HG02610 (cell line): ENCODE data around the gene DAGLB.
"Not testable (repeated sequence)": the region's sequence is repeated elsewhere in the genome, so short reads cannot be mapped to it uniquely, and the experiment has no call there.

Source experiments
- ATAC-seq: cut with Tn5 transposase; IDR thresholded peaks from one replicate; pipeline ENCODE4 v1.9.1; 2021; ENCODE audit warnings: mild to moderate bottlenecking, moderate library complexity; ENCODE audit not compliant: unreplicated experiment

Gene DAGLB

DNA sequence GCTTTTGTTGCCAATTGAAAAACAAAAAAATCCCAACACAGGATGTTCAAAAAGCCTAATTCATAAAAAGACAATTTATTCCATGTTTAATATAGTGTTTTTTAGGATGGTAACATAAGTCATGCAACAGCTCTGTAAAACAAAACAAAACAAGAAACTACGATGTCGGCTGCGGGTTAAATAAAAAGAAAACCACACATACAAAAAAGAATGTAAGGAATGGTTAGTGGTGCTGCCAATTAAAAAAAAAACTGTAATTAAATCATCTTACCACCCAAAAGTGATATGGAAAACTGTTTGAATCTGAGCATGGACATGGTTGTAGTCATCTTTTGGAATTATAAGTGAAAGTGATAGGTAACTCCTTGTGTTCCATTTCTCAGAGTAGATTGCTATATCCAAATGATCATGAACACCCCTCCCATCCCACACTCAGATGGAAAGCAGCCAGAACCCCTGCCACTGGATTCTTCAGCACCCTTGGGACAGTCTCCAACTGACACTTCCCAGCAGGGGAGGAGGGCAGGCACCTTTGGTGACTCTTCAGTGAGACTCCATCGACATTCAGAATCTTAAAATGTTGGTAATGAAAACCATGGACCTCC lies 14.3 kb upstream of the DAGLB start:
- ATAC-seq: no peak

DNA sequence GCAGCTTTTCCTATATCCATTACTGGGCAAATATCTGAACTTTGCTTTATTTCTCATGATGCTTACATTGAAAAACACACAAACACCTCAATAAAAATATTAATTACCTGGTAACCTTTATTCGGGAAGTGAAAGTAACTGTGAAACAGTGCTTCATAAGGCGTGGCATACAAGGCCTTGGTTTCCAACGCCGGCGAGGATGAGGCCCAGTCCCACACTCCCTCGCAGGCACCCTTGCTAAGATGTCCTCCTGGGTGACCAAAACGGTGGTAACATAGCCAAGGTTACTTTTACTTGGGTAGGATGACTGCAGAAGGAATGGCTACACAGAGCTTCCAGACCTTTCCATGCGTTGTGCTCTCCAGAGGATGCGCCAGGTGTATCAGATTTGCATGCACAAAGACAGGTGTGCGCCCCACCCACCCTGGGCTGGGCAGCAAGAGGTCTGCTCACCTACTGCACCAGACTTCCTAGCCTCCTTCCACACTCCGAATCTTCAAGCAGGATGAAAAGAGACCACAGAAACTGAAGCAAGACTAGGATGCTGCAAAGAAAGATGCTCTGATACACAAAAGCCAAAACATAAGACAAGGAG lies 13.3 kb upstream of the DAGLB start:
- ATAC-seq: no peak

DNA sequence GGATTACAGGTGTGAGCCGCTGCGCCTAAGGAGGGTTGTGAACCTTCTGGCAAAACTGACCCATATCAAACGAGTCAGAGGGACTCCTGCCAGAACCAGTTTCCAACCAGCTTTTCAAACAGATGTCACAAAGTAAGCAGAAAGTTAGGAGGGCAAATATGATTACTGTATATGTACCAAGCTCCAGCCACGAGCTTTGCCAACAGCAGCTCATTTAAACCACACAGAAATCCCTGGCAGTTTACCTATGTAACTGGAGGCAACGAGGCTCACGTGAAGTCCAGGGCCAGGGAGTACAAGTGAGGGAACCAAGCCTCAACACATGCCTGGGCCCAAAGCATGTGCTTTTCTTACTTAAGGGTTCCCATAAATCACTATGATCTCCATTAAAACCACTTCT lies 12.5 kb upstream of the DAGLB start:
- no peak for ATAC-seq

DNA sequence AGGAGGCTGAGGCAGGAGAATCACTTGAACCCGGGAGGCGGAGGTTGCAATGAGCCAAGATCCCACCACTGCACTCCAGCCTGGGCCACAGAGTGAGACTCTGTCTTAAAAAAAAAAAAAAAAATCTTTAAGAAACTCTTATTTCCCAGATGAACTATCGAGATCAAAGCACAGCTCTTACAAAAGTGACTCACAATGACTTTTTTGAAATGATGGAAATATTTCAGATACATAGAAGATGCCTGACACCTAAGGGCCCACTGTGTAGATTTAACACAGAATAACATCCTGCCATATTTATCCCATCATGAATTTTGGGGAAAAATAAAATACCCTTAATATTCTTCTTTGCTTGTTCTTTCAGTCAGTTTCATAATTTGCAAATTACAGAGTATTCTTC lies 10.9 kb upstream of the DAGLB start:
- not testable (repeated sequence) for ATAC-seq

DNA sequence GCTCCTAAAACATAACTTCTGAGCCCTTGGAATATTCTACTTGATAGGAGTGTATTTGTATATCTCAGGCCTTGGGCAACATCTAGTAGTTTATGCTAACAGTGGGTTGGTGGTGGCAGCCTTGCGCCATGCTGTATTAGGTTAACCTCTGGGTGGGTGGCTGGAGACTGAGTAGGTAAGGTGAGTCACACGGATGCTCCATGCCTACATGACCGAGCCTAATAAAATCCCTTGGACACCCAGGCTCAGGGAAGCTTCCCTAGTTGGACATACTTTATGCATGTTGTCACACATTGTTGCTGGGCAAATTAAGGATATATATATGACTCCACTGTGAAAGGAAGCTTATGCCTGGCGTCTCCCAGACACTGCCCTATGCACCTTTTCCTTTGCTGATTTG lies 6.0 kb upstream of the DAGLB start:
- no peak for ATAC-seq

DNA sequence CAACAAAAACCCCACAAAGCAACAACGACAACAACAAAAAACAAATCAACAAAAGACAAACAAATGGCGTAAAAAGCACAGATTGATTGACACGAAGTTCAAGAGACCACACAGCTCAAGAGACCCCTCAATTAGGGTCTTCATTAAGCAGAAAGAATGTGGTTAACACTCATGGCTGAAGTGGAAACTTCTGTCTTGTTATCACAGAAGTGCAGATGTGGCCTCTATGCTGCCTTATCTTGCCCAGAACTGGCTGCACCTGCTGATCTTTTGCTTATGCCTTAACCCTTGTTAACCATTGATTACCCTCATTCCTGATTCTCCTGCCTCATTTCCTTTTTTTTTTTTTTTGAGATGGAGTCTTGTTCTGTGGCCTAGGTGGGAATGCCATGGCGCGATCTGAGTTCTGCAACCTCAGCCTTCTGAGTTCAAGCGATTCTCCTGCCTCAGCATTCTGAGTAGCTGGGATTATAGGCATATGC lies 3.5 kb upstream of the DAGLB start:
- no peak for ATAC-seq

DNA sequence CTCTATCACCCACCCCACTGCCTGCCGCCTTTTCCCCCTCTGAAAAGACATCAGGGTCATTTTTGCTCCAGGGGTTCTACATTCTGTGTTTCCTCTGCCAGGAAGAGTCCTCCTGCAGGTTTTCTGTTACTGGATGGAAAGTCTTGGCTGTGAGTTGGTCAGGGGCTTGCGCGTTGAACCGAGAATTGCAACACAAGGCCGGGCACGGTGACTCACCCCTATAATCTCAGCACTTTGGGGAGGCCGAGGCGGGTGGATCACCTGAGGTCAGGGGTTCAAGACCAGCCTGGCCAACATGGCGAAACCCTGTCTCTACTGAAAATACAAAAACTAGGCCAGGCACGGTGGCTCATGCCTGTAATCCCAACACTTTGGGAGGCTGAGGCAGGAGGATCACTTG lies 2.8 kb upstream of the DAGLB start:
- not testable (repeated sequence) for ATAC-seq

DNA sequence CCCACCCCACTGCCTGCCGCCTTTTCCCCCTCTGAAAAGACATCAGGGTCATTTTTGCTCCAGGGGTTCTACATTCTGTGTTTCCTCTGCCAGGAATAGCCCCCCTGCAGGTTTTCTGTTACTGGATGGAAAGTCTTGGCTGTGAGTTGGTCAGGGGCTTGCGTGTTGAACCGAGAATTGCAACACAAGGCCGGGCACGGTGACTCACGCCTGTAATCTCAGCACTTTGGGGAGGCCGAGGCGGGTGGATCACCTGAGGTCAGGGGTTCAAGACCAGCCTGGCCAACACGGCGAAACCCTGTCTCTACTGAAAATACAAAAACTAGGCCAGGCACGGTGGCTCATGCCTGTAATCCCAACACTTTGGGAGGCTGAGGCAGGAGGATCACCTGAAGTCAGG lies 2.1 kb upstream of the DAGLB start:
- not testable (repeated sequence) for ATAC-seq

DNA sequence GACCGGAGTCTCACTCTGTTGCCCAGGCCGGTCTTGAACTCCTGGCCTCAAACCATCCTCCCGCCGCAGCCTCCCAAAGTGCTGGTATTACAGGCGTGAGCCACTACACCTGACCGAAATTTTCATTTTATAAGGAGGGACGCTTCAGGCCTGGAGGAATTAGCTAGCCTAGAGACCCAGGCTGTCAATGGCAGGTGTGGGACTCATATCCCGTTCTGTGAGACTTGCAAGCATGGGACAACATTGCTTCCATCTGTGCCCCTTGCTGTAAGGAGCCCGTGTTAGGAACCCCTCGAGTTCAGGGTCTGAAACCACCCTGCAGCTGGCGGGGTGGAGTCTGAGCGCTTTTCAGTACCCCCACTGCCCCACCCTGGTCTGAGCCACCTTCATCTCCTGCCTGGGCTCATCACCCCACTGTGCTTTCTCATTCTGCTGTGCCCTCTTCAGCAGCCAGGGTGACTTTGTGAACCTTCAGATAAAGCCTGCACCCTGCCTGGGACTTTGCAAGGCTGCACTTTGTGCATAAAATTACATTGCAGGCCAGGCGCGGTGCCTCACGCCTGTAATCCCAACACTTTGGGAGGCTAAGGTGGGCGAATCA lies 1.3 kb upstream of the DAGLB start:
- no peak for ATAC-seq

DNA sequence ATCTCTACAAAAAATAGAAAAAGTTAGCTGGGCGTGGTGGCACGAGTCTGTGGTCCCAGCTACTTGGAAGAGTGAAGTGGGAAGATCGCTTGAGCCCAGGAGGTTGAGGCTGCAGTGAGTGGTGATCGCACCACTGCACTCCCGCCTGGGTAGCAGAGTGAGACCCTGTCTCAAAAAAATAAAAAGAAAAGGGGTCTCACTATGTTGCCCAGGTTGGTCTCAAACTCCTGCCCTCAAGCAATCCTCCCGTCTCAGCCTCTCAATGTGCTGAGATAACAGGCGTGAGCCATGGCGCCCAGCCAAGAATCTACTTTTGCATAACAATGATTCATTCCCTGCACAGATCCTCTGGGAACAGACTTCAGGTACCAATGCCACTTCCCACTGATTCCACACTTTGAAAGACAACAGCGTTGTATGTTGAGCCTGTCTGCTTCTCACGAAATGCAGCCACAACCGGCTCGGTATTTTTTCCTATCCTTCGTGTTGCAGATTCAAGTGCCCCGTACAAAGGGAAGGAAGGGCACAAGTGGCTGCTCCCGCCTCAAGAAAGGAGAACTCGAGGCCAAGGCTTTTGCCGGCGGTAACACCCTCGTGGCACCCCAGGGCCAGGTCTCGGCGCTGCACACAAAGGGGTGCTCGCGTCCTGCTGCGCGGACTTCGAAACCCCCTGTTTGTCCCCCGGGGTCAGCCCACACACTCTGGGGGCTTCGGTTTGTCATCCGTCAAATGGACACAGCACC lies 745 bp downstream of the DAGLB start:
- ATAC-seq: peak; percentile 37

DNA sequence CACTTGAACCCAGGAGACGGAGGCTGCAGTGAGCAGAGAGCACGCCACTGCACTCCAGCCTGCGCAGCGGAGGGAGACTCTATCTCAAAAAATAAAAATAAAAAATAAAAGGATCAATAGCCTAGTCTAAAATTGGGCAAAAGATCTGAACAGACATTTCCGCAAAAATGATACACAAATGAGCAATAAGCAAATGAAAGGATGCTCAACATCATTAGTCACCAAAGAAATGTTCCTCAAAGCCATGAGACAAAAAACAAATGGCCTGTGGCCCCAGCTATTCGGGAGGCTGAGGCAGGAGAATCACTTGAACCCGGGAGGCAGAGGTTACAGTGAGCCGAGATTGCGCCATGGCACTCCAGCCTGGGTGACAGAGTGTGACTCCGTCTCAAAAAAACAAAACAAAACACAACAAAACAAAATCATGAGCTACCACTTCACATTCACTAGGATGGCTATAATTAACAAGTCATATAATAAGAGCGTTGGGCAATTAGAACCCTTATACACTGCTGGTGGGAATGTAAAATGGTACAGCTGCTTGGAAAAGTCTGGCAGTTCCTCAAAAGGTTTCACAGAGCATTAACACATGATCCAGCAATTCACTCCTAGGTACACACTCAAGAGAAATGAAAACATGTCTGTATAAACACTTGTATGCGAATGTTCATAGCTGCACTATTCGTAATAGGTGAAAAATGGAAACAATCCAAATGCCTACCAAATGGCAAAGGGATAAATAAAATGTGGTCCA lies 3.1 kb downstream of the DAGLB start:
- no peak for ATAC-seq

DNA sequence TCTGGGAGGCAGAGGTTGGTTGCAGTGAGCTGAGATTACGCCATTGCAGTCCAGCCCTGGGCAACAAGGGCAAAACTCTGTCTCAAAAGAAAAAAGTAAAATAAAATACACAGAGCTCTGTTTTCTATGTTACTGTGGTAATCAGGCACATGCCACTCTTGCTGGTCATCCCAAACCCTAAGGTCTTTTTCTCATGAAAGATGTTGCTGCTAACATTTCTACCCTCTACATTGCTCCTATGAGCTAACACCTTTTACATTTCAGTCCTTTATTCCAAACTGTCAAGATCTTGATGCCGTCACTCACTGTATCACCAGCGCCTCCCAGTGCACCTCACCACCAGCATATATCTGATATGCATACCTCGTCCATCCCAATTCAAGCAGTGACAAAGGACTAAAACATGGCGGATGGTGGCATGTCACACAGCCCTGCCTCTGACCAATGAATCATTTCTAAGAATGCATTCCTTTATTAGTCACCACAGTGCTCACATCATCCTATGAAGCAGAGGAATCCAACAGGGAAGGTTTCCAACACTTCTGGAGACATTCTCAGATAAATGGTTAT lies 4.3 kb downstream of the DAGLB start:
- ATAC-seq: no peak

DNA sequence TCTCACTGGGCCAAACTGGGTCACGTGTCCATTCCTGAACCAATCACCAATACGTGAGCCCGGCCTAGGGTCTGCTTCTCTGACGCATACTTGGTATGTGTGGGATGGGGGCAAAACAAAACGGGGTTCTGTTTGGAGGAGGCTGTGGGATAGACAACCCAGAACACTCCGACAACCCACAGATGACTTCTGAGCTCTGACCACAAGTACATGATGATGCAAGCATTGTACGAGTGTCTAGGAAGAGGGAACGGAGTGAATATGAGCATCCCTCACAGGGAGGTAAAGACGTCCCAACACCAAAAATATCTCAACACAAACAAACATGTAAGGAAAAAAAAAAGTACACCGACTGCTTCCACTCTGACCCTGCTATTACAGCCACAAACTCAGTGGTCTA lies 5.6 kb downstream of the DAGLB start:
- ATAC-seq: no peak

DNA sequence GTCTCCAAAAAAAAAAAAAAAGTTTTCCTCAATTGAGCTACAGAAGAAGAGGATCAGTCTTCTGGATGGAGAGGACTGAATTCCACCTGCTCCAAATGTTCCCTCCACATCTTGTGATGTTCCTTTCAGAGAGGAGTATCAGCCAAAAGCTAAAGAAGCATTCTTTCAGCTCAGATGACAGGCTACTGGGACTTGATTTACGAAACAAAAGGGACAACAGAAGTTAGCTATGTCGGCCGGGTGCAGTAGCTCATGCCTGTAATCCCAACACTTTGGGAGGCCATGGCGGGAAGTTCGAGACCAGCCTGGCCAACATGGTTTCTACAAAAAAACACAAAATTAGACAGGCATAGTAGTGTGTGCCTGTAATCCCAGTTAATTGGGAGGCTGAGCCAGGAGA lies 7.4 kb downstream of the DAGLB start:
- ATAC-seq: no peak

DNA sequence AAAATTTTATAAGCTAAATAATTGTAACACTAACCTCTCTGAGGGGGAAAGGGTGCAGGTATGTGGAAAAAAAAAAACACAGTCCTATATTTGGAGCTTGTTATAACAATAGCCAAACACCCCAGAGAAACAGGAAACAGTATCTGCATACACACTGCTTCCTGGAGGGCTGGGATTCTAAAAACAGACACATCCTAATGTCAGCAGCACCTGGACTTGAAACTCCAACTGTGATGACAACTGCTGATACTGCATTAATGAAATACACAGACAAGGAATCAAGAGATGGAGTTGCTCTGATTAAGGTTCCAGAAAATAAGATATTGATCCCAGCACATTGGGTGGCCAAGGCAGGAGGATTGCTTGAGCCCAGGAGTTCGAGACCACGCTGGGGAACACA lies 9.3 kb downstream of the DAGLB start:
- ATAC-seq: no peak

DNA sequence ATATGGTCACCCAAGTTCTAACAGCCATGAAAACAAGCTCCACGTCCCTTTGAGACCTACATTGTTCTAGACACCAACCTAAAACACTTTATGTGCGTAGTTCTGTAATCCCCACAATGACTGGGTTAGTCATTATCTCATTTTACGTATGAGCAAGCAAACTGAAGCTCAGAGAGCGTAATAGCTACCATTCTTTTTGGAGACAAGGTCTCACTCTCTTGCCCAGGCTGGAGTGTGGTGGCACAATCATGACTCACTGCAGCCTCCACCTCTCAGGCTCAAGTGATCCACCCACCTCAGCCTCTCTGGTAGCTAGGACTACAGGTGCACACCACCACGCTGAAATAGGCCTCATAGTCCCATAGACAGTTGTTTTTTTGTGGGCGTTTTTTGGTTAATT lies 10.5 kb downstream of the DAGLB start:
- ATAC-seq: no peak

DNA sequence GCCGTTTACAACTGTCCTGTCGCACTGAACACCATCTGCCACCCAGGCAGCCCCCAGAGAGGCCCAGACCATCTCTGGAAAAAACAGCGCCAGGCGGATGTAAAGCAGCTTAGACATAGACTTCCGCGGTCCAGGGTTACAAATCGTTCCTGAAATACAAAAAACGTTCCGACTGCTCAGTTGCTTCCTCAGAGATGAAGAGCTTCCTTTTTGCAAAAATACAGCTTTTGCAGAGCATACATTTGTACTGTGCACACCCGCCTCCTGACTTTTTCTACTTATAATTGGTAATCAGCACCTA lies 11.4 kb downstream of the DAGLB start:
- ATAC-seq: no peak

DNA sequence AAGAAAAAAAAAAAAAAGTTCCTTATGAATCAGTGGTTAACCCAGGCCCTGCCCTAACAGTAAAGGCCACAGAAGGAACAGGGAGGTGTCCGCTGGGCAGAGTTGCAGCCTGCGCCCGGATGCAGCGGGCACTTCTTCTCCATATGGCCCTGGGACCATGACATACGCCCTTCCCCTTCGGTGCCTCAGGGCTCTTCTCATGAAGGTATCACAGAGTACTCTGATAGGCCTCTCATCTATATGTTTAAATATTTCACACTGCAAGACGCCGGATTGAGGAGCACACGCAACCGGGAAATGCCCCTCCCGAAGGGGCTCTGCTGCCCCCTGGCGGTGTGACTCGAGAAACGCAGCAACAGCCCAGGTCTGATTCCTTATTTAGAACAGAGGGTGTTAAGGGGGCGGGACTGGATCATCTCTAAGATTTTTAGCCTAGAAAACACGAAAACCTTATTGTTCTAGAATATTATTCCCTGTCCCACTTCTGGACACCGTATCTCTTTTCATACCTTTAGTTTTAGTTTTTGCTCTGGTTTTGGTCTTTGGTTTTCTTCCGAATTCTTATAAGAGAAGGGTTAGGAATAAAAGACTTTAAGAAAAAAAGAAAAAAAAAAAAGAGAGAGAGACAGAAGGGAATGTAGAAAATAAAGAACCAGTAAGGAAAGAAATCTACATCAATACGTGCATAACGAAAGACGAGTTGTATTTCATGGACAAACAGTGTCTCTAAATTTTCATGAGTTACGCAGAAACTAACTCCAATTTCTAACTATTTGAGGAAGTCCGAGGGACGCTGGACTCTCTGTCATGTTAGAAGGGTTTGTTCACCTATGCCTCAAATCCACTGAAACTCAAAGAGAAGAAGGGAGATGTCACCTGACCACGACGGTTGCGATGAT lies 12.0 kb downstream of the DAGLB start:
- ATAC-seq: peak; percentile 76

DNA sequence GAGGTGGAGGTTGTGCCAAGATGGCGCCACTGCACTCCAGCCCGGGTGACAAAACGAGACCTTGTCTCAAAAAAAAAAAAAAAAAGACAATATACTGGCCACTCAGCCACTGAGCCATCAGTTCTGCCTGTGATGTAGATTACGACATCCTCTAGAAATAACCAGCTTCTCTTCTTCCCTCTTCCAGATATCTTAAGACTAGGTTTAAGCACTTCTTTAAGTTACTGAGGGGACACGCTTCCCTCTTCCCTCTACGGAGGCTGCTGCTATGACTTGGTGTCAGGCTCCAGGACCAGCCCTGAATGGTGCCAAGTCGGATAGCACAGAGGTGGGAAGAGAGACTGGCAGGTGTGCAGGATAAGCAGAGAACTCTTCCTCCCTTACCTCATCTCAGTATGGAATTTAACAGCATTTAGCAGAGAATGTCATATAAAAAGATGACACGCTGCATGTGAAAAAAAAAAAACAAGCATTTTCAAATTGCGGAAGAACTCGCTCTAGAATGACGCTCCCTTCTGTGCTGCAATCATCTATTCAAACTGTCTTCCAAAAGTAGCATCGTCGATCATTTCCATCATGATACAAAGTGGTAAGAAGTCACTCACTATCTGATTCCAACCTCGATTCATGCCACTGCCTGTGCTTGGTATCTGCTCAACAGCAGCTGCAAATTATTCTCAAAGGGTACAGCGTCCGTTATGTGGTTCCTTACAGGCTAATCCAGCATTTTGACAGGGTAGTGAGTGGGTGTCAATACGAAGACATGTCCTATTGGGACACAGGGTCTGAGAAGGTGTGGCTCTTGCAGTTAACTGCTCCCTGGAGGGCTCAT lies 13.8 kb downstream of the DAGLB start:
- no peak for ATAC-seq
